CD1c-positive myeloid dendritic cell (primary cell): Measurements from ENCODE around the gene VPS13D.

ENCODE experiments used
- DNase-seq: peaks from one replicate; pipeline ENCODE4 v3.0.0-alpha.2; 2016; ENCODE audit errors: extremely low spot score

The VPS13D gene

GRCh38 chr1:12430525-12430924 is 200.7 kb downstream of the VPS13D start:
- DNase-seq: no peak

- no peak for DNase-seq
These were observed 203.1 kb downstream of the VPS13D start for GRCh38 chr1:12432897-12433296.

GRCh38 chr1:12433323-12434053 is 203.7 kb downstream of the VPS13D start:
- DNase-seq: no peak

GRCh38 chr1:12434174-12434573 is 204.3 kb downstream of the VPS13D start:
- DNase-seq: peak; percentile 18

- no peak for DNase-seq
These were observed 204.9 kb downstream of the VPS13D start for GRCh38 chr1:12434686-12435085.

- DNase-seq: no peak
These were observed 206.0 kb downstream of the VPS13D start for GRCh38 chr1:12435639-12436344.

- no peak for DNase-seq
These were observed 206.5 kb downstream of the VPS13D start for GRCh38 chr1:12436345-12436658.

GRCh38 chr1:12436817-12437599 is 207.2 kb downstream of the VPS13D start:
- DNase-seq: no peak

GRCh38 chr1:12437629-12438028 is 207.8 kb downstream of the VPS13D start:
- DNase-seq: no peak

- DNase-seq: peak; percentile 36
These were observed 208.6 kb downstream of the VPS13D start for GRCh38 chr1:12438349-12438924.

- peak; percentile 12 for DNase-seq
These were observed 209.2 kb downstream of the VPS13D start for GRCh38 chr1:12439073-12439472.

- DNase-seq: no peak
These were observed 211.7 kb downstream of the VPS13D start for GRCh38 chr1:12441414-12442105.

GRCh38 chr1:12442217-12442616 is 212.4 kb downstream of the VPS13D start:
- no peak for DNase-seq

- DNase-seq: no peak
These were observed 213.3 kb downstream of the VPS13D start for GRCh38 chr1:12443151-12443550.

- DNase-seq: no peak
These were observed 214.6 kb downstream of the VPS13D start for GRCh38 chr1:12444329-12444841.

GRCh38 chr1:12445257-12445656 is 215.4 kb downstream of the VPS13D start:
- no peak for DNase-seq

- no peak for DNase-seq
These were observed 216.8 kb downstream of the VPS13D start for GRCh38 chr1:12446593-12446992.

GRCh38 chr1:12447307-12447706 is 217.5 kb downstream of the VPS13D start:
- no peak for DNase-seq

GRCh38 chr1:12447849-12448312 is 218.1 kb downstream of the VPS13D start:
- DNase-seq: no peak

GRCh38 chr1:12448746-12449177 is 218.9 kb downstream of the VPS13D start:
- no peak for DNase-seq

GRCh38 chr1:12450090-12450755 is 220.4 kb downstream of the VPS13D start:
- DNase-seq: no peak
